K562 (cell line): Measurements from ENCODE around the gene EMC6. TPM values are rescaled to one million over a fixed set of nuclear protein-coding genes. Genes with fewer than 3 reads are reported as not detected.

Experiments
- ATAC-seq: fragments of 200-7000 bp; cut with Tn5 transposase; 3 replicates; pipeline ENCODE4 v1.9.1; 2020; ENCODE audit warnings: moderate library complexity
- BruUV-seq: library from RNA; stranded (reverse); fragments of 400-500 nt; replicated peaks from 2 replicates; lab custom pipeline; 2021; lab: Mats Ljungman, UMichigan
- CTCF ChIA-PET: fragments of 300-600 bp; formaldehyde crosslinking; extraction: SDS; loops from one replicate; lab custom pipeline; 2021; ENCODE audit warnings: low intra/inter-chr PET ratio; lab: Yijun Ruan, JAX
- POLR2A ChIA-PET: fragments of 300-600, 350-650 bp; sonication (Branson Sonifier 250); formaldehyde crosslinking; extraction: SDS; loops from one replicate; lab custom pipeline; 2021; ENCODE audit warnings: antibody characterized with exemption, inconsistent platforms; lab: Yijun Ruan, JAX
- DNase-seq, 4 experiments: peaks; one replicate each; pipeline versions ENCODE4 v3.0.0 to v3.0.0-alpha.2; 2011 to 2018; ENCODE audit warnings: low spot score in 3 of 4, mixed read lengths in 3 of 4; ENCODE audit errors: extremely low read depth in 1 of 4
- FAIRE-seq: peaks from 2 replicates; lab custom pipeline; 2011; peaks lifted over from hg19 to GRCh38; lab: Jason Lieb, UNC
- H2AFZ ChIP-seq: 2 replicates; pipeline ENCODE4 v1.6.0; 2011; ENCODE audit warnings: low read depth, low read length, control low read depth, inconsistent platforms
- H3K27ac ChIP-seq: fragments of 200-600 bp; 3 replicates; pipeline ENCODE4 v1.8.0; 2011; ENCODE audit warnings: low read depth, mild to moderate bottlenecking, control low read depth, inconsistent platforms, low read length, moderate library complexity, mixed read lengths; ENCODE audit errors: extremely low read depth
- H3K27me3 ChIP-seq, 2 experiments: fragments of 300-600 bp in 1 of 2; 2 replicates in 1 of 2; 3 replicates in 1 of 2; pipeline versions ENCODE4 v1.6.0 to v1.8.0; 2011; ENCODE audit warnings: inconsistent platforms in 2 of 2, low read length in 2 of 2, mild to moderate bottlenecking in 1 of 2, mixed read lengths in 1 of 2, moderate library complexity in 1 of 2; ENCODE audit not compliant: control insufficient read depth in 2 of 2, insufficient read depth in 2 of 2
- H3K36me3 ChIP-seq: fragments of 300-600 bp; 3 replicates; pipeline ENCODE4 v1.8.0; 2011; ENCODE audit warnings: mild to moderate bottlenecking, low read length, inconsistent platforms; ENCODE audit not compliant: control insufficient read depth, insufficient read depth
- H3K4me1 ChIP-seq, 2 experiments: fragments of 200-600 bp in 1 of 2; replicated peaks in 1 of 2; 2 replicates in 1 of 2; 3 replicates in 1 of 2; pipeline versions ENCODE4 v1.5.1 to v1.8.0; 2011; ENCODE audit warnings: inconsistent platforms in 2 of 2, low read length in 2 of 2, mild to moderate bottlenecking in 1 of 2, mixed read lengths in 1 of 2, moderate library complexity in 1 of 2; ENCODE audit not compliant: control insufficient read depth in 2 of 2, insufficient read depth in 2 of 2
- H3K4me2 ChIP-seq: 2 replicates; pipeline ENCODE4 v1.6.1; 2011; ENCODE audit warnings: low read length, control low read depth, inconsistent platforms, mixed read lengths; ENCODE audit not compliant: insufficient read depth
- H3K4me3 ChIP-seq: fragments of 200-600 bp; sonication (generic), shearing (Covaris generic); 2 replicates; pipeline ENCODE4 v1.5.1; 2016; ENCODE audit warnings: control low read depth, inconsistent platforms
- H3K79me2 ChIP-seq: fragments of 200-600 bp; 3 replicates; pipeline ENCODE4 v1.8.0; 2011; ENCODE audit warnings: low read length, inconsistent platforms; ENCODE audit not compliant: control insufficient read depth, insufficient read depth
- H3K9ac ChIP-seq, 2 experiments: 2 replicates each; pipeline versions ENCODE4 v1.6.0 to v1.6.1; 2011; ENCODE audit warnings: low read depth in 2 of 2, low read length in 2 of 2, control low read depth in 1 of 2, inconsistent platforms in 1 of 2, mild to moderate bottlenecking in 1 of 2, mixed read lengths in 1 of 2; ENCODE audit not compliant: insufficient read depth in 1 of 2
- H3K9me1 ChIP-seq: one replicate; pipeline ENCODE4 v1.6.0; 2011; ENCODE audit warnings: inconsistent platforms, mild to moderate bottlenecking, low read length, moderate library complexity; ENCODE audit not compliant: control insufficient read depth, insufficient read depth
- H3K9me3 ChIP-seq: replicated peaks from 2 replicates; pipeline ENCODE4 v1.5.1; 2011; ENCODE audit warnings: low read depth, low read length, inconsistent platforms; ENCODE audit not compliant: control insufficient read depth, insufficient read depth
- H4K20me1 ChIP-seq: replicated peaks from 2 replicates; pipeline ENCODE4 v1.6.1; 2011; ENCODE audit warnings: low read length, inconsistent platforms, mixed read lengths; ENCODE audit not compliant: control insufficient read depth, insufficient read depth
- KDM5B ChIP-seq: fragments of 200-600 bp; sonication (generic); IDR thresholded peaks from 2 replicates; pipeline ENCODE4 v1.6.1; 2012; ENCODE audit warnings: low read depth, mild to moderate bottlenecking, moderate library complexity, low read length, control low read depth, inconsistent platforms; ENCODE audit not compliant: insufficient replicate concordance
- PATZ1 ChIP-seq: fragments of 250-450 bp; sonication (Bioruptor Pico); IDR thresholded peaks from 2 replicates; pipeline ENCODE4 v1.5.0; 2020; ENCODE audit warnings: mild to moderate bottlenecking, borderline replicate concordance
- RAD21 ChIP-seq, 2 experiments: fragments of 250-450 bp in 1 of 2; fragments of 450-650 bp in 1 of 2; sonication (Bioruptor Pico) in 1 of 2; formaldehyde crosslinking in 1 of 2; IDR thresholded peaks in 1 of 2; conservative IDR thresholded peaks in 1 of 2; 2 replicates each; pipeline versions ENCODE4 v1.4.0 to v1.8.0; 2020 to 2022; ENCODE audit warnings: mild to moderate bottlenecking in 2 of 2, moderate library complexity in 1 of 2
- SRF ChIP-seq, 2 experiments: fragments of 250-450, 450-650 bp in 1 of 2; sonication (Bioruptor Pico) in 1 of 2; sonication (generic) in 1 of 2; formaldehyde crosslinking; IDR thresholded peaks; 2 replicates each; pipeline versions ENCODE4 v1.5.0 to v1.5.1; 2020 to 2022; ENCODE audit warnings: mild to moderate bottlenecking in 1 of 2, missing genetic modification reagents in 1 of 2
- TEAD4 ChIP-seq, 2 experiments: sonication (generic) in 1 of 2; formaldehyde crosslinking in 1 of 2; IDR thresholded peaks; 2 replicates each; pipeline versions ENCODE4 v1.6.1 to v1.8.0; 2012 to 2022; ENCODE audit warnings: borderline replicate concordance in 1 of 2, inconsistent platforms in 1 of 2, low read length in 1 of 2, mild to moderate bottlenecking in 1 of 2, missing genetic modification reagents in 1 of 2
- WGBS: fragments of 100-300 bp; shearing (Covaris generic); methylation state at CpG from one replicate; pipeline ENCODE4 v1.1.6; 2016; ENCODE audit warnings: low coverage, mixed read lengths; ENCODE audit not compliant: insufficient coverage; ENCODE audit errors: missing lambda C conversion rate; 5-methylcytosine and 5-hydroxymethylcytosine counted together
- in situ Hi-C: fragments of 300-500 bp; cut with MboI; formaldehyde crosslinking; loops from 4 replicates; pipeline ENCODE4 v1.15.0; 2018; ENCODE audit warnings: inconsistent platforms, mixed read lengths
- intact Hi-C: fragments of 100-400 bp; cut with micrococcal nuclease; formaldehyde crosslinking; loops from 2 replicates; pipeline ENCODE4 v1.14.2; 2022
- polyA plus RNA-seq, 8 experiments: library from polyadenylated mRNA; depleted of rRNA in 4 of 8; stranded (reverse) in 5 of 8; unstranded in 3 of 8; fragments of >200 nt; fragmentation: Nextera tagmentation in 2 of 8; fragmentation: Illumina TruSeq in 1 of 8; extraction: Ambion mirVana in 2 of 8; extraction: Trizol in 1 of 8; gene quantifications; 2 replicates each; pipeline versions ENCODE4 v1.2.1 to v1.2.3, GENCODE V29; 2011 to 2014; ENCODE audit warnings: inconsistent platforms in 1 of 8, missing spikeins in 1 of 8
- total RNA-seq, 7 experiments: library from RNA; depleted of rRNA in 6 of 7; stranded (reverse); fragments of >200 nt in 6 of 7; fragmentation: Illumina TruSeq in 2 of 7; extraction: Trizol in 2 of 7; gene quantifications; 2 replicates each; pipeline versions ENCODE4 v1.2.1 to v1.2.3, GENCODE V29; 2011 to 2021; ENCODE audit warnings: low replicate concordance in 1 of 7
- TF ChIP-seq, protein P1 (sequence below): IDR thresholded peaks from 2 replicates; pipeline ENCODE4 v1.6.1; 2011; ENCODE audit not compliant: insufficient read length; ENCODE audit errors: extremely low read depth
- TF ChIP-seq, protein P2 (sequence below): fragments of 250-450 bp; sonication (Bioruptor Pico); IDR thresholded peaks from 2 replicates; pipeline ENCODE4 v1.4.0; 2020; ENCODE audit warnings: mild to moderate bottlenecking, moderate library complexity

Gene EMC6
- total and polyA plus RNA-seq, 9 of the 15 experiments (the other 6 are each of a cell fraction or from before 2014, with no cell fraction given), result 2.9 to 136 (median 24.9) TPM

- TF ChIP-seq, protein P1, sequence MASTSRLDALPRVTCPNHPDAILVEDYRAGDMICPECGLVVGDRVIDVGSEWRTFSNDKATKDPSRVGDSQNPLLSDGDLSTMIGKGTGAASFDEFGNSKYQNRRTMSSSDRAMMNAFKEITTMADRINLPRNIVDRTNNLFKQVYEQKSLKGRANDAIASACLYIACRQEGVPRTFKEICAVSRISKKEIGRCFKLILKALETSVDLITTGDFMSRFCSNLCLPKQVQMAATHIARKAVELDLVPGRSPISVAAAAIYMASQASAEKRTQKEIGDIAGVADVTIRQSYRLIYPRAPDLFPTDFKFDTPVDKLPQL, result no peak
- TF ChIP-seq RAD21 (CRISPR knock-in tag; conservative IDR thresholded peaks at IDR 0.05 in 1 of 2, IDR thresholded peaks at IDR 0.05 in 1 of 2) (peak in 1 of 2 experiments; percentile 51; a peak in 2 of 4 replicates), SRF (CRISPR knock-in tag; IDR thresholded peaks at IDR 0.05) (no peak)
- TF ChIP-seq, protein P2, sequence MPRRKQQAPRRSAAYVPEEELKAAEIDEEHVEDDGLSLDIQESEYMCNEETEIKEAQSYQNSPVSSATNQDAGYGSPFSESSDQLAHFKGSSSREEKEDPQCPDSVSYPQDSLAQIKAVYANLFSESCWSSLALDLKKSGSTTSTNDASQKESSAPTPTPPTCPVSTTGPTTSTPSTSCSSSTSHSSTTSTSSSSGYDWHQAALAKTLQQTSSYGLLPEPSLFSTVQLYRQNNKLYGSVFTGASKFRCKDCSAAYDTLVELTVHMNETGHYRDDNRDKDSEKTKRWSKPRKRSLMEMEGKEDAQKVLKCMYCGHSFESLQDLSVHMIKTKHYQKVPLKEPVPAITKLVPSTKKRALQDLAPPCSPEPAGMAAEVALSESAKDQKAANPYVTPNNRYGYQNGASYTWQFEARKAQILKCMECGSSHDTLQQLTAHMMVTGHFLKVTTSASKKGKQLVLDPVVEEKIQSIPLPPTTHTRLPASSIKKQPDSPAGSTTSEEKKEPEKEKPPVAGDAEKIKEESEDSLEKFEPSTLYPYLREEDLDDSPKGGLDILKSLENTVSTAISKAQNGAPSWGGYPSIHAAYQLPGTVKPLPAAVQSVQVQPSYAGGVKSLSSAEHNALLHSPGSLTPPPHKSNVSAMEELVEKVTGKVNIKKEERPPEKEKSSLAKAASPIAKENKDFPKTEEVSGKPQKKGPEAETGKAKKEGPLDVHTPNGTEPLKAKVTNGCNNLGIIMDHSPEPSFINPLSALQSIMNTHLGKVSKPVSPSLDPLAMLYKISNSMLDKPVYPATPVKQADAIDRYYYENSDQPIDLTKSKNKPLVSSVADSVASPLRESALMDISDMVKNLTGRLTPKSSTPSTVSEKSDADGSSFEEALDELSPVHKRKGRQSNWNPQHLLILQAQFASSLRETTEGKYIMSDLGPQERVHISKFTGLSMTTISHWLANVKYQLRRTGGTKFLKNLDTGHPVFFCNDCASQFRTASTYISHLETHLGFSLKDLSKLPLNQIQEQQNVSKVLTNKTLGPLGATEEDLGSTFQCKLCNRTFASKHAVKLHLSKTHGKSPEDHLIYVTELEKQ (CRISPR knock-in tag), result no peak
Measured at GRCh38 chr17:3692346-3692745, 23.7 kb downstream of the EMC6 start (continued).

- H3K4me2 ChIP-seq, result no peak overlapping the region
- H3K27ac ChIP-seq, result no peak overlapping the region
- WGBS, result 5% methylated on average over 4 of the region's 4 CpGs
- no peak overlapping the region for H2AFZ ChIP-seq
- DNase-seq, result no peak
- H4K20me1 ChIP-seq, result no peaks in the 10 kb centered on the region
- no peaks in the 10 kb centered on the region for H3K36me3 ChIP-seq
- no peak overlapping the region for H3K4me3 ChIP-seq
- H3K9me1 ChIP-seq, result no peaks in the 10 kb centered on the region
- ATAC-seq, result no peak
- ChIA-PET CTCF (interaction anchor here (1.1 kb wide), 1 partner anchor 845 kb away, joined by 3 read pairs; no protein-coding TSS in a partner anchor), POLR2A (no interaction called here)
- H3K9me3 ChIP-seq, result no peaks in the 10 kb centered on the region; the same call in 1 of the 2 replicates
- intact Hi-C loops (loop anchor here (10.0 kb wide), 1 partner anchor 88 kb away; the partner anchor contains the start of gene TRPV1), in situ Hi-C loops (no loop called here)
- FAIRE-seq, result no peak
- H3K79me2 ChIP-seq, result no peaks in the 10 kb centered on the region
- no TSS peak for BruUV-seq
- H3K9ac ChIP-seq, result no peak overlapping the region
- H3K4me1 ChIP-seq, result peaks cover 0 to 41% of the 10 kb centered on the region in 2 experiments; a peak in 2 of 5 replicates
- H3K27me3 ChIP-seq, result no peaks in the 10 kb centered on the region
- TF ChIP-seq KDM5B (no peak), TEAD4 (IDR thresholded peaks at IDR 0.05; ENCODE audit: low read length) (no peak), TEAD4 (CRISPR knock-in tag; IDR thresholded peaks at IDR 0.05; ENCODE audit: borderline replicate concordance) (no peak), PATZ1 (CRISPR knock-in tag) (no peak)
Measured at GRCh38 chr17:3693141-3693540, 24.5 kb downstream of the EMC6 start.
